ENCODE measurements around the gene USP44. TPM values are rescaled to one million over a fixed set of nuclear protein-coding genes. Genes with fewer than 3 reads are reported as not detected.

The USP44 gene
- total RNA-seq (2014; rRNA removed): not detected in 2 replicates
- Bru-seq, nascent RNA: percentile 8 among the genes with signal in this experiment
- percentile 21 among the genes with signal in this experiment for BruChase-seq, experiment 1, labeled RNA remaining after a 6-hour chase
- percentile 25 among the genes with signal in this experiment for BruChase-seq, experiment 2, labeled RNA remaining after a 2-hour chase
- long read RNA-seq: 0 reads

DNA sequence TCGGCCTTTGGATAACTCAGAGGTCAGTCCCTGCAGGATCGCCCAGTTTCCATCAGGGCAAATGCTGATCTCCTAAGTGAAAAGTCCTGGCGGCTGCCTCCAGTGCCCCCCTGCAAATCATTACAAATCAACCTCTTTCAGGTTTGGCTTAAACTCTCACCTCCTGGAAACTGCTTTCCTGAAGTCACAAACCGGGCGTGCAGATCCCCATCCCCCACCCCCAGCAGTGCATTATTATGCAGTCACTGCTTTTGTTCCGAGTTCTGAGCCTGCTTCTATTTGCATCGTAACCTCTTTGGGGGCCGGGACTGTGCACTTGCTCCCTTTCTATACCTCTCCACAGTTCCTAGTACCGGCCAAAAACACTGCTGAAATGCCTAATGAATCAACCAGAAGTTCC, at the start of gene USP44:
Gene USP44 (minus strand): TSS at position 172 of the 400 bp plus-strand sequence. CDS start 17,220 bp downstream, outside the sequence.
- H3K9me3 ChIP-seq (ENCODE audit: low read length): 0 out of 2 replicates have a peak, but pooled peaks cover 5% of the 10 kb centered on the region
- no peak for ATAC-seq
- POLR2A ChIA-PET (ENCODE audit: unreplicated experiment): no interaction called here

DNA sequence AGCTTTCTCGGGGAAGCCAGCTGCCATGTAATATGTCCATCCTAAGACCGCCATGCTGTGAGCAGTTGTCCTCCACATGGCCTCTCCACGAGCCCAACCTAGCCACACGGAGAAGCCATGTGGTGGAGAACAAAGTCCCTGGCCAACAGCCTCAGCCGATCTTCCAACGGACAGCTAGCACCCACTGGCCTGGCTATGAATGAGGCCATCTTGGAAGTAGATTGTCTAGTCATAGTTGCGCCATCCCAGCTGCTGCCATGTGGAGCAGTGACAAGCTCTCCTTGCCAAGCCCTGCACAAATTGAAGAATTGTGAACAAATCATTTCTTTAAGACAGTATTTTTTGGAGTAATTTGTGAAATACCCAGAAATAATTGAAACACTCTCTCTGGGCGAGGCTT, 49.3 kb upstream of the USP44 start:
- no peaks in the 10 kb centered on the region for H3K9me2 ChIP-seq (replicated peaks; ENCODE audit: low read length)
- no peaks in the 10 kb centered on the region for H3K27me3 ChIP-seq (ENCODE audit: low read length)
- no peak for DNase-seq
- no peak overlapping the region for H3K4me2 ChIP-seq (ENCODE audit: low read length)
- intact Hi-C loops (cut with micrococcal nuclease): loop anchor here (10.0 kb wide), 1 partner anchor 104 kb away; no protein-coding TSS in a partner anchor
- no peak overlapping the region for H2AFZ ChIP-seq (ENCODE audit: low read length)
- no peak overlapping the region for H3K9ac ChIP-seq (ENCODE audit: low read length)
- peaks cover 30% of the 10 kb centered on the region for H3K4me1 ChIP-seq (ENCODE audit: insufficient read depth, low read length)
- no peaks in the 10 kb centered on the region for H3K9me3 ChIP-seq (ENCODE audit: low read length)
- BruUV-seq (replicated peaks): no TSS peak
- no peaks in the 10 kb centered on the region for H4K20me1 ChIP-seq (ENCODE audit: low read length)
- no peaks in the 10 kb centered on the region for H3K79me2 ChIP-seq (ENCODE audit: low read length)
- ChIA-PET POLR2A (ENCODE audit: unreplicated experiment) (interaction anchor here (0.6 kb wide), 1 partner anchor 205 kb away, joined by 3 read pairs; no protein-coding TSS in a partner anchor), CTCF (no interaction called here)
- ATAC-seq: no peak
- no peaks in the 10 kb centered on the region for H3K36me3 ChIP-seq (ENCODE audit: low read depth, low read length)
- H3F3A ChIP-seq (ENCODE audit: low read length, unreplicated experiment): no peaks in the 10 kb centered on the region
- no peak for TF ChIP-seq EZH2 (IDR thresholded peaks at IDR 0.05; ENCODE audit: low read length, unreplicated experiment)
- no peak overlapping the region for H3K27ac ChIP-seq (ENCODE audit: low read length)
- no peak overlapping the region for H3K4me3 ChIP-seq (ENCODE audit: low read length)

More for the DNA sequence above, at the start of gene USP44:
- CTCF ChIA-PET: no interaction called here
- BruUV-seq (replicated peaks): no TSS peak
- no peak within 1 kb of the TSS for H3K4me3 ChIP-seq (ENCODE audit: low read length)
- no peak within 1 kb of the TSS for H3K27ac ChIP-seq (ENCODE audit: low read length)
- intact Hi-C loops (cut with micrococcal nuclease): no loop called here
- no peaks in the 10 kb centered on the region for H4K20me1 ChIP-seq (ENCODE audit: low read length)
- H3K79me2 ChIP-seq (ENCODE audit: low read length): no peaks in the 10 kb centered on the region
- no peak within 1 kb of the TSS for H3K4me2 ChIP-seq (ENCODE audit: low read length)
- no peak within 1 kb of the TSS for H2AFZ ChIP-seq (ENCODE audit: low read length)
- no peaks in the 10 kb centered on the region for H3K36me3 ChIP-seq (ENCODE audit: low read depth, low read length)
- H3K4me1 ChIP-seq (ENCODE audit: insufficient read depth, low read length): no peaks in the 10 kb centered on the region; the same call in 1 of the 2 replicates
- H3K27me3 ChIP-seq (ENCODE audit: low read length): no peaks in the 10 kb centered on the region
- H3K9ac ChIP-seq (ENCODE audit: low read length): no peak within 1 kb of the TSS
- H3F3A ChIP-seq (ENCODE audit: low read length, unreplicated experiment): no peaks in the 10 kb centered on the region
- TF ChIP-seq, protein P1, sequence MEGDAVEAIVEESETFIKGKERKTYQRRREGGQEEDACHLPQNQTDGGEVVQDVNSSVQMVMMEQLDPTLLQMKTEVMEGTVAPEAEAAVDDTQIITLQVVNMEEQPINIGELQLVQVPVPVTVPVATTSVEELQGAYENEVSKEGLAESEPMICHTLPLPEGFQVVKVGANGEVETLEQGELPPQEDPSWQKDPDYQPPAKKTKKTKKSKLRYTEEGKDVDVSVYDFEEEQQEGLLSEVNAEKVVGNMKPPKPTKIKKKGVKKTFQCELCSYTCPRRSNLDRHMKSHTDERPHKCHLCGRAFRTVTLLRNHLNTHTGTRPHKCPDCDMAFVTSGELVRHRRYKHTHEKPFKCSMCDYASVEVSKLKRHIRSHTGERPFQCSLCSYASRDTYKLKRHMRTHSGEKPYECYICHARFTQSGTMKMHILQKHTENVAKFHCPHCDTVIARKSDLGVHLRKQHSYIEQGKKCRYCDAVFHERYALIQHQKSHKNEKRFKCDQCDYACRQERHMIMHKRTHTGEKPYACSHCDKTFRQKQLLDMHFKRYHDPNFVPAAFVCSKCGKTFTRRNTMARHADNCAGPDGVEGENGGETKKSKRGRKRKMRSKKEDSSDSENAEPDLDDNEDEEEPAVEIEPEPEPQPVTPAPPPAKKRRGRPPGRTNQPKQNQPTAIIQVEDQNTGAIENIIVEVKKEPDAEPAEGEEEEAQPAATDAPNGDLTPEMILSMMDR (conservative IDR thresholded peaks at IDR 0.05; ENCODE audit: low read depth, low read length): no peak
- TF ChIP-seq EZH2phosphoT487 (IDR thresholded peaks at IDR 0.05; ENCODE audit: borderline replicate concordance, low read length): no peak
- TF ChIP-seq EZH2 (IDR thresholded peaks at IDR 0.05; ENCODE audit: low read length, unreplicated experiment): no peak
- no peaks in the 10 kb centered on the region for H3K9me2 ChIP-seq (replicated peaks; ENCODE audit: low read length)
- no peak for DNase-seq

DNA sequence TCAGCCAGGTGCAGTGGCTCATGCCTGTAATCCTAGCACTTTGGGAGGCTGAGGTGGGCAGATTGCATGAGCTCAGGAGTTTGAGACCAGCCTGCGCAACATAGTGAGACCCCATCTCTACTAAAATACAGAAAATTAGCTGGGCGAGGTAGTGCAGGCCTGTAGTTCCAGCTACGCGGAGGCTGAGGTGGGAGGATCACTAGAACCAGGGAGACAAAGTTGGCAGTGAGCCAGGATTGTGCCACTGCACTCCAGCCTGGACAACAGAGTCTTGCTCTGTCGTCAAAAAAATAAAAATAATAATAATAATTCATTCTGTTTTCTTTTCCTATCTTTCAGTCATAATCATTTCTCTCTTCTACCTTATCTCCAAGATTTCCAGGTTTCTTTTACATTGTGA, 48.6 kb upstream of the USP44 start:
- H3K4me3 ChIP-seq (ENCODE audit: low read length): no peak overlapping the region
- no peaks in the 10 kb centered on the region for H3K9me2 ChIP-seq (replicated peaks; ENCODE audit: low read length)
- TF ChIP-seq, protein P1 (conservative IDR thresholded peaks at IDR 0.05; ENCODE audit: low read depth, low read length): no peak
- no peak for TF ChIP-seq EZH2 (IDR thresholded peaks at IDR 0.05; ENCODE audit: low read length, unreplicated experiment)
- H3F3A ChIP-seq (ENCODE audit: low read length, unreplicated experiment): no peaks in the 10 kb centered on the region
- H3K79me2 ChIP-seq (ENCODE audit: low read length): no peaks in the 10 kb centered on the region
- peaks cover 23% of the 10 kb centered on the region for H3K4me1 ChIP-seq (ENCODE audit: insufficient read depth, low read length)
- no peak for DNase-seq
- ATAC-seq: no peak
- no peak overlapping the region for H3K27ac ChIP-seq (ENCODE audit: low read length)
- intact Hi-C loops (cut with micrococcal nuclease): loop anchor here (10.0 kb wide), 1 partner anchor 105 kb away; no protein-coding TSS in a partner anchor
- CTCF ChIA-PET: no interaction called here
- no peaks in the 10 kb centered on the region for H4K20me1 ChIP-seq (ENCODE audit: low read length)
- H3K9me3 ChIP-seq (ENCODE audit: low read length): no peaks in the 10 kb centered on the region
- POLR2A ChIA-PET (ENCODE audit: unreplicated experiment): no interaction called here
- no TSS peak for BruUV-seq (replicated peaks)
- H3K27me3 ChIP-seq (ENCODE audit: low read length): no peaks in the 10 kb centered on the region
- no peak overlapping the region for H2AFZ ChIP-seq (ENCODE audit: low read length)
- H3K4me2 ChIP-seq (ENCODE audit: low read length): no peak overlapping the region
- H3K36me3 ChIP-seq (ENCODE audit: low read depth, low read length): no peaks in the 10 kb centered on the region
- no peak overlapping the region for H3K9ac ChIP-seq (ENCODE audit: low read length)

All from PC-3 (cell line).